ENCODE measurements around the gene NPHP4. TPM values are rescaled to one million over a fixed set of nuclear protein-coding genes. Genes with fewer than 3 reads are reported as not detected.

Gene NPHP4
- total RNA-seq, 1 experiment from 2014 or later: 16.8 TPM

DNA sequence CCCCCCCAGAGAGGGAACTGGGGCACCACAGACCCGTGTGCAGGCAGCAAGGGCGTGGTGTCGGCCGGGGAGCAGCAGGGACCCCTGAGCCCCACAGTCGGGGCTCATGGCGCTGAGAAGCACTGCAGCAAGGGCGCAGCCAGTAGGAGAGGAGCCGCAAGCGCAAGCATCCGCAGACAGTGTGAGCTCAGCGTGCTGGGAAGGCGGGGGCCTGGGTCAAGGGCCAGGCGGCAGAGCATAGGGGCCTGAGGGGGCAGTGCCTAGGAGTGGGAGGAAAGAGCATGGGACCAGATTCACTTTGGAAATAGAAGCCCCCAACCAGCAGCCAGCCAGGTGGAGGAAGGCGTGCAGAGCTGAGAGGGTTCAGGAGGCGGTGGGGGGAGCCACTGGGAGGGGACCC, 46.8 kb upstream of the NPHP4 start:
- Mint-ChIP-seq H3K4me1 (peaks cover 17% of the 10 kb centered on the region), H3K4me3 (no peak overlapping the region), H3K27ac (no peak overlapping the region), H3K27me3 (ENCODE audit: low read depth) (no peaks in the 10 kb centered on the region; the same call in 1 of the 2 replicates), H3K36me3 (no peaks in the 10 kb centered on the region), H3K9me3 (no peaks in the 10 kb centered on the region)
- ATAC-seq (no peak), DNase-seq (ENCODE audit: low spot score) (no peak)
- ChIA-PET CTCF (interaction anchor here (1.0 to 1.9 kb wide), 5 partner anchors 9 to 166 kb away, joined by 3 to 8 read pairs (median 3); no protein-coding TSS in a partner anchor), POLR2A (no interaction called here)
- TF ChIP-seq ZNF671 (CRISPR knock-in tag; IDR thresholded peaks at IDR 0.05) (no peak), ZNF416 (CRISPR knock-in tag; IDR thresholded peaks at IDR 0.05) (no peak), KAT7 (CRISPR knock-in tag; IDR thresholded peaks at IDR 0.05; ENCODE audit: borderline replicate concordance) (no peak), GTF2I (CRISPR knock-in tag; conservative IDR thresholded peaks at IDR 0.05) (no peak)
- TF ChIP-seq, protein P1, sequence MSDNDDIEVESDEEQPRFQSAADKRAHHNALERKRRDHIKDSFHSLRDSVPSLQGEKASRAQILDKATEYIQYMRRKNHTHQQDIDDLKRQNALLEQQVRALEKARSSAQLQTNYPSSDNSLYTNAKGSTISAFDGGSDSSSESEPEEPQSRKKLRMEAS (CRISPR knock-in tag; IDR thresholded peaks at IDR 0.05): no peak

GRCh38 chr1:6038603-6039002, 46.4 kb upstream of the NPHP4 start:
- Mint-ChIP-seq H3K27me3 (ENCODE audit: low read depth) (no peaks in the 10 kb centered on the region; the same call in 1 of the 2 replicates), H3K9me3 (no peaks in the 10 kb centered on the region), H3K36me3 (no peaks in the 10 kb centered on the region), H3K4me3 (no peak overlapping the region), H3K27ac (no peak overlapping the region), H3K4me1 (peaks cover 17% of the 10 kb centered on the region)
- POLR2A ChIA-PET: no interaction called here
- TF ChIP-seq, protein P2, sequence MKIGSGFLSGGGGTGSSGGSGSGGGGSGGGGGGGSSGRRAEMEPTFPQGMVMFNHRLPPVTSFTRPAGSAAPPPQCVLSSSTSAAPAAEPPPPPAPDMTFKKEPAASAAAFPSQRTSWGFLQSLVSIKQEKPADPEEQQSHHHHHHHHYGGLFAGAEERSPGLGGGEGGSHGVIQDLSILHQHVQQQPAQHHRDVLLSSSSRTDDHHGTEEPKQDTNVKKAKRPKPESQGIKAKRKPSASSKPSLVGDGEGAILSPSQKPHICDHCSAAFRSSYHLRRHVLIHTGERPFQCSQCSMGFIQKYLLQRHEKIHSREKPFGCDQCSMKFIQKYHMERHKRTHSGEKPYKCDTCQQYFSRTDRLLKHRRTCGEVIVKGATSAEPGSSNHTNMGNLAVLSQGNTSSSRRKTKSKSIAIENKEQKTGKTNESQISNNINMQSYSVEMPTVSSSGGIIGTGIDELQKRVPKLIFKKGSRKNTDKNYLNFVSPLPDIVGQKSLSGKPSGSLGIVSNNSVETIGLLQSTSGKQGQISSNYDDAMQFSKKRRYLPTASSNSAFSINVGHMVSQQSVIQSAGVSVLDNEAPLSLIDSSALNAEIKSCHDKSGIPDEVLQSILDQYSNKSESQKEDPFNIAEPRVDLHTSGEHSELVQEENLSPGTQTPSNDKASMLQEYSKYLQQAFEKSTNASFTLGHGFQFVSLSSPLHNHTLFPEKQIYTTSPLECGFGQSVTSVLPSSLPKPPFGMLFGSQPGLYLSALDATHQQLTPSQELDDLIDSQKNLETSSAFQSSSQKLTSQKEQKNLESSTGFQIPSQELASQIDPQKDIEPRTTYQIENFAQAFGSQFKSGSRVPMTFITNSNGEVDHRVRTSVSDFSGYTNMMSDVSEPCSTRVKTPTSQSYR (CRISPR knock-in tag; IDR thresholded peaks at IDR 0.05): no peak
- no peak for TF ChIP-seq ZNF219 (CRISPR knock-in tag; IDR thresholded peaks at IDR 0.05; ENCODE audit: borderline replicate concordance)
- TF ChIP-seq ZNF512 (CRISPR knock-in tag; IDR thresholded peaks at IDR 0.05; ENCODE audit: borderline replicate concordance): no peak
- CTCF ChIA-PET: interaction anchor here (1.3 to 1.9 kb wide), 2 partner anchors 15 to 166 kb away, joined by 6 to 8 read pairs; no protein-coding TSS in a partner anchor
- DNase-seq (ENCODE audit: low spot score): no peak
- ATAC-seq: no peak

DNA sequence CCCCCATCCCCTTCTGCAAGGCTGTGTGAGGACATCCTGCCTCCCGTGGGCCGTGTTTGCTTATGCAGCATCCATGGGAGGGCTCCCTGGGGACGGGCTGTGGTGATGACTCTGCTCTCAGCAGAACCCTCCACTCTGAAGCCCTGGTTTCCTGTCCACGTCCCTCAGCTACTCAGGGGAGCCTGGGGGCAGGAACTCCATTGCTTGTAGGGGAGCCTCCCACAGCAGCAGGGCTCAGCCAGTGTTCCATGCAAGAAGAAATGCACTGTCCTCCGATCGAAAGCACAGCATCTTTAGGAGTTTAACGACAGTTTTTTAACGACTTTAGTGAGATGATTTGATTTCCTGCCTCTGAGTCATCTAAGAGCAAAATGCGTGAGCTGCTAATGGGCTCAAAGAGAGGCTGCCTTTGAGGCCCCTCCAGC, 45.1 kb upstream of the NPHP4 start:
- H3K9me3 Mint-ChIP-seq: no peaks in the 10 kb centered on the region

More for the DNA sequence above, 45.1 kb upstream of the NPHP4 start:
- peaks cover 4% of the 10 kb centered on the region for H3K27me3 Mint-ChIP-seq (ENCODE audit: low read depth)
- ATAC-seq (no peak), DNase-seq (ENCODE audit: low spot score) (no peak)
- ChIA-PET POLR2A (no interaction called here), CTCF (interaction anchor here (1.0 to 1.5 kb wide), 4 partner anchors 10 to 115 kb away, joined by 3 to 5 read pairs (median 4); no protein-coding TSS in a partner anchor)
- no peak overlapping the region for H3K27ac Mint-ChIP-seq
- peaks cover 17% of the 10 kb centered on the region for H3K4me1 Mint-ChIP-seq
- H3K4me3 Mint-ChIP-seq: no peak overlapping the region
- H3K36me3 Mint-ChIP-seq: no peaks in the 10 kb centered on the region
- TF ChIP-seq SMAD4 (CRISPR knock-in tag; IDR thresholded peaks at IDR 0.05): no peak
- TF ChIP-seq JUN (CRISPR knock-in tag; IDR thresholded peaks at IDR 0.05): no peak
- TF ChIP-seq, protein P3, sequence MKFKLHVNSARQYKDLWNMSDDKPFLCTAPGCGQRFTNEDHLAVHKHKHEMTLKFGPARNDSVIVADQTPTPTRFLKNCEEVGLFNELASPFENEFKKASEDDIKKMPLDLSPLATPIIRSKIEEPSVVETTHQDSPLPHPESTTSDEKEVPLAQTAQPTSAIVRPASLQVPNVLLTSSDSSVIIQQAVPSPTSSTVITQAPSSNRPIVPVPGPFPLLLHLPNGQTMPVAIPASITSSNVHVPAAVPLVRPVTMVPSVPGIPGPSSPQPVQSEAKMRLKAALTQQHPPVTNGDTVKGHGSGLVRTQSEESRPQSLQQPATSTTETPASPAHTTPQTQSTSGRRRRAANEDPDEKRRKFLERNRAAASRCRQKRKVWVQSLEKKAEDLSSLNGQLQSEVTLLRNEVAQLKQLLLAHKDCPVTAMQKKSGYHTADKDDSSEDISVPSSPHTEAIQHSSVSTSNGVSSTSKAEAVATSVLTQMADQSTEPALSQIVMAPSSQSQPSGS (CRISPR knock-in tag; IDR thresholded peaks at IDR 0.05; ENCODE audit: borderline replicate concordance, low read depth): no peak
- TF ChIP-seq, protein P4, sequence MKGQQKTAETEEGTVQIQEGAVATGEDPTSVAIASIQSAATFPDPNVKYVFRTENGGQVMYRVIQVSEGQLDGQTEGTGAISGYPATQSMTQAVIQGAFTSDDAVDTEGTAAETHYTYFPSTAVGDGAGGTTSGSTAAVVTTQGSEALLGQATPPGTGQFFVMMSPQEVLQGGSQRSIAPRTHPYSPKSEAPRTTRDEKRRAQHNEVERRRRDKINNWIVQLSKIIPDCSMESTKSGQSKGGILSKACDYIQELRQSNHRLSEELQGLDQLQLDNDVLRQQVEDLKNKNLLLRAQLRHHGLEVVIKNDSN (CRISPR knock-in tag; IDR thresholded peaks at IDR 0.05): no peak
- TF ChIP-seq ETV6 (CRISPR knock-in tag; IDR thresholded peaks at IDR 0.05): no peak
- no peak for TF ChIP-seq GTF2I (CRISPR knock-in tag; conservative IDR thresholded peaks at IDR 0.05)
- TF ChIP-seq ZNF219 (CRISPR knock-in tag; IDR thresholded peaks at IDR 0.05; ENCODE audit: borderline replicate concordance): no peak
- TF ChIP-seq NFYB (CRISPR knock-in tag; conservative IDR thresholded peaks at IDR 0.05; ENCODE audit: low read depth): no peak
- no peak for TF ChIP-seq TEAD1 (CRISPR knock-in tag; IDR thresholded peaks at IDR 0.05)
- no peak for TF ChIP-seq RORB (CRISPR knock-in tag; IDR thresholded peaks at IDR 0.05)
- no peak for TF ChIP-seq PRDM15 (CRISPR knock-in tag; IDR thresholded peaks at IDR 0.05)
- TF ChIP-seq, protein P5, sequence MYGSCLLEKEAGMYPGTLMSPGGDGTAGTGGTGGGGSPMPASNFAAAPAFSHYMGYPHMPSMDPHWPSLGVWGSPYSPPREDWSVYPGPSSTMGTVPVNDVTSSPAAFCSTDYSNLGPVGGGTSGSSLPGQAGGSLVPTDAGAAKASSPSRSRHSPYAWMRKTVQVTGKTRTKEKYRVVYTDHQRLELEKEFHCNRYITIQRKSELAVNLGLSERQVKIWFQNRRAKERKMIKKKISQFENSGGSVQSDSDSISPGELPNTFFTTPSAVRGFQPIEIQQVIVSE (CRISPR knock-in tag; IDR thresholded peaks at IDR 0.05; ENCODE audit: borderline replicate concordance): no peak
- TF ChIP-seq NFE2L1 (CRISPR knock-in tag; IDR thresholded peaks at IDR 0.05): no peak
- TF ChIP-seq GABPB1 (CRISPR knock-in tag; IDR thresholded peaks at IDR 0.05): no peak
